ENCODE data around the gene MUC22.
A peak's percentile ranks its signal among the peaks of the same experiment; 100 is the strongest.
"Not testable (repeated sequence)": the region's sequence is repeated elsewhere in the genome, so short reads cannot be mapped to it uniquely, and the experiment has no call there.

The MUC22 gene

GRCh38 chr6:31041372-31041974 is 31.2 kb downstream of the MUC22 start:
- DNase-seq = no peak

- peak; percentile 23 for DNase-seq
Observed at GRCh38 chr6:31042806-31043205, 32.5 kb downstream of the MUC22 start.

GRCh38 chr6:31048099-31048498 is 37.8 kb downstream of the MUC22 start:
- DNase-seq = no peak

- DNase-seq = no peak
Observed at GRCh38 chr6:31049518-31049917, 39.2 kb downstream of the MUC22 start.

- DNase-seq = not testable (repeated sequence)
Observed at GRCh38 chr6:31053187-31053586, 42.9 kb downstream of the MUC22 start.

GRCh38 chr6:31053873-31054272 is 43.6 kb downstream of the MUC22 start:
- no peak for DNase-seq

- DNase-seq = no peak
Observed at GRCh38 chr6:31055441-31055840, 45.2 kb downstream of the MUC22 start.

- DNase-seq = no peak
Observed at GRCh38 chr6:31057426-31058003, 47.2 kb downstream of the MUC22 start.

GRCh38 chr6:31058128-31058894 is 48.0 kb downstream of the MUC22 start:
- no peak for DNase-seq

- no peak for DNase-seq
Observed at GRCh38 chr6:31060145-31060544, 49.9 kb downstream of the MUC22 start.

- no peak for DNase-seq
Observed at GRCh38 chr6:31063906-31064435, 53.7 kb downstream of the MUC22 start.

- DNase-seq = no peak
Observed at GRCh38 chr6:31065556-31065955, 55.3 kb downstream of the MUC22 start.

GRCh38 chr6:31067028-31067427 is 56.8 kb downstream of the MUC22 start:
- not testable (repeated sequence) for DNase-seq

- not testable (repeated sequence) for DNase-seq
Observed at GRCh38 chr6:31067891-31068668, 57.8 kb downstream of the MUC22 start.

- peak; percentile 51 for DNase-seq
Observed at GRCh38 chr6:31068669-31069340, 58.5 kb downstream of the MUC22 start.

GRCh38 chr6:31070711-31071197 is 60.5 kb downstream of the MUC22 start:
- no peak for DNase-seq

- no peak for DNase-seq
Observed at GRCh38 chr6:31074401-31074800, 64.1 kb downstream of the MUC22 start.

- DNase-seq = no peak
Observed at GRCh38 chr6:31075528-31075927, 65.3 kb downstream of the MUC22 start.

- DNase-seq = no peak
Observed at GRCh38 chr6:31076611-31077010, 66.3 kb downstream of the MUC22 start.

GRCh38 chr6:31079656-31080261 is 69.5 kb downstream of the MUC22 start:
- peak; percentile 61 for DNase-seq

- DNase-seq = no peak
Observed at GRCh38 chr6:31081872-31082271, 71.6 kb downstream of the MUC22 start.

All from activated T-cell treated with anti-CD3 and anti-CD28 coated beads for 4 hours (primary cell).